Aorta (tissue), 5 donors: ENCODE measurements around the gene PRMT2. TPM values are rescaled to one million over a fixed set of nuclear protein-coding genes. Genes with fewer than 3 reads are reported as not detected.
"Not testable (repeated sequence)": the region's sequence is repeated elsewhere in the genome, so short reads cannot be mapped to it uniquely, and the experiment has no call there.

Experiments used
- ATAC-seq: fragments of 200-7000 bp; cut with Tn5 transposase; one replicate; pipeline ENCODE4 v1.9.1; 2022; ENCODE audit warnings: moderate library complexity; ENCODE audit not compliant: low FRiP score
- DNase-seq, 2 donors: peaks; one replicate each; pipeline ENCODE4 v3.0.0-alpha.2; 2020
- H3K27ac ChIP-seq, 2 donors: one replicate each; pipeline ENCODE4 v1.5.1; 2013; ENCODE audit warnings: low read length in 2 of 2, mild to moderate bottlenecking in 2 of 2, moderate library complexity in 2 of 2, control low read depth in 1 of 2, inconsistent platforms in 1 of 2, low read depth in 1 of 2
- H3K27me3 ChIP-seq, 2 donors: one replicate each; pipeline ENCODE4 v1.6.1; 2013; ENCODE audit warnings: control low read depth in 1 of 2, low read length in 1 of 2, mild to moderate bottlenecking in 1 of 2, moderate library complexity in 1 of 2; ENCODE audit not compliant: insufficient read depth in 2 of 2, control insufficient read depth in 1 of 2
- H3K36me3 ChIP-seq, 2 donors: one replicate each; pipeline ENCODE4 v1.6.1; 2013; ENCODE audit warnings: control low read depth in 1 of 2, low read length in 1 of 2, mild to moderate bottlenecking in 1 of 2; ENCODE audit not compliant: insufficient read depth in 2 of 2, control insufficient read depth in 1 of 2
- H3K4me1 ChIP-seq, 2 donors: one replicate each; pipeline ENCODE4 v1.6.1; 2013; ENCODE audit warnings: low read length in 2 of 2, control low read depth in 1 of 2, mild to moderate bottlenecking in 1 of 2, moderate library complexity in 1 of 2; ENCODE audit not compliant: insufficient read depth in 2 of 2, control insufficient read depth in 1 of 2
- H3K4me3 ChIP-seq, 2 donors: one replicate each; pipeline ENCODE4 v1.5.1; 2013; ENCODE audit warnings: low read length in 2 of 2, control low read depth in 1 of 2, mild to moderate bottlenecking in 1 of 2
- H3K9me3 ChIP-seq: one replicate; pipeline ENCODE4 v1.6.1; 2013; ENCODE audit warnings: mild to moderate bottlenecking, low read length; ENCODE audit not compliant: control insufficient read depth
- WGBS, 2 donors: extraction: QIAGEN DNeasy Blood & Tissue Kit; methylation state at CpG; one replicate each; pipeline ENCODE4 v1.1.7; 2013; 5-methylcytosine and 5-hydroxymethylcytosine counted together
- intact Hi-C, 2 donors: fragments of 100-400 bp; cut with DNase I; formaldehyde crosslinking; loops; one replicate each; pipeline versions ENCODE4 v1.14.2 to v1.15.0; 2022
- polyA plus RNA-seq, 2 donors: library from polyadenylated mRNA; stranded (reverse); fragments of 200-250 nt; gene quantifications; one replicate each; pipeline ENCODE4 v1.2.3, GENCODE V29; 2013
- total RNA-seq, 2 donors: library from RNA; stranded (reverse); fragmentation: NEBNext Ultra II Directional; extraction: Animal tissue kit (Norgen Biotek cat#: 25700); gene quantifications; one replicate each; pipeline ENCODE4 v1.2.1, GENCODE V29; 2021
- donor health status: healthy with polysubstance abuse.
- donor health status: Bipolar disorder and iron deficiency.
- donor health status: DM: no; HTN: no; CAD: no.
- donor health status: DM: no; HTN: no; CAD: no.
- donor health status: DM: yes; HTN: yes; CAD: no.

Gene PRMT2
- total and polyA plus RNA-seq, 4 donors: 118 to 140 (median 137) TPM

- intact Hi-C loops: no loop called here
- Histone ChIP-seq H3K36me3 (no peaks in the 10 kb centered on the region), H3K4me3 (no peak overlapping the region)
These were observed 13.2 kb upstream of the PRMT2 start for GRCh38 chr21:46622226-46622625.

GRCh38 chr21:46624050-46624449, 11.4 kb upstream of the PRMT2 start:
- intact Hi-C loops: no loop called here
- Histone ChIP-seq H3K27me3 (no peaks in the 10 kb centered on the region), H3K36me3 (no peaks in the 10 kb centered on the region), H3K9me3 (peaks cover 5% of the 10 kb centered on the region), H3K27ac (no peak overlapping the region), H3K4me1 (no peaks in the 10 kb centered on the region), H3K4me3 (no peak overlapping the region)
- WGBS, 2 donors: 77 to 87% methylated on average over 16 of the region's 16 CpGs
- ATAC-seq: no peak
- no peak for DNase-seq

More at GRCh38 chr21:46622226-46622625, 13.2 kb upstream of the PRMT2 start:
- H3K9me3 ChIP-seq: peaks cover 5% of the 10 kb centered on the region
- 3% methylated on average over 4 of the region's 4 CpGs for WGBS, 2 donors
- ATAC-seq (peak; percentile 76), DNase-seq (peak; percentile 73 to 83)
- no peaks in the 10 kb centered on the region for H3K27me3 ChIP-seq
- H3K4me1 ChIP-seq: no peaks in the 10 kb centered on the region
- H3K27ac ChIP-seq: peak overlapping the region; percentile 69 to 79

- no peak overlapping the region for H3K27ac ChIP-seq
- intact Hi-C loops: no loop called here
- DNase-seq (no peak), ATAC-seq (no peak)
- H3K4me3 ChIP-seq: no peak overlapping the region
- H3K9me3 ChIP-seq: peaks cover 5% of the 10 kb centered on the region
- H3K27me3 ChIP-seq: no peaks in the 10 kb centered on the region
- H3K36me3 ChIP-seq: no peaks in the 10 kb centered on the region
- WGBS, 2 donors: 80 to 85% methylated on average over 1 of the region's 1 CpG
- no peaks in the 10 kb centered on the region for H3K4me1 ChIP-seq
These were observed 9.7 kb upstream of the PRMT2 start for GRCh38 chr21:46625759-46626158.

GRCh38 chr21:46626536-46626935, 8.9 kb upstream of the PRMT2 start:
- ATAC-seq (no peak), DNase-seq (no peak)
- Histone ChIP-seq H3K9me3 (peaks cover 5% of the 10 kb centered on the region), H3K4me3 (no peak overlapping the region), H3K27ac (no peak overlapping the region), H3K4me1 (no peaks in the 10 kb centered on the region), H3K27me3 (no peaks in the 10 kb centered on the region), H3K36me3 (no peaks in the 10 kb centered on the region)
- intact Hi-C loops: no loop called here
- 96% methylated on average over 7 of the region's 7 CpGs for WGBS, 2 donors

GRCh38 chr21:46626975-46627501, 8.4 kb upstream of the PRMT2 start:
- H3K4me3 ChIP-seq: no peak overlapping the region
- H3K4me1 ChIP-seq: no peaks in the 10 kb centered on the region
- H3K36me3 ChIP-seq: no peaks in the 10 kb centered on the region
- WGBS, 2 donors: 83 to 85% methylated on average over 6 of the region's 6 CpGs
- H3K27me3 ChIP-seq: no peaks in the 10 kb centered on the region
- no peak overlapping the region for H3K27ac ChIP-seq
- peaks cover 5% of the 10 kb centered on the region for H3K9me3 ChIP-seq
- ATAC-seq (no peak), DNase-seq (no peak)
- intact Hi-C loops: no loop called here

- no peak overlapping the region for H3K4me3 ChIP-seq
- ATAC-seq: no peak
- DNase-seq: no peak
- WGBS, 2 donors: 89 to 91% methylated on average over 4 of the region's 4 CpGs
- H3K9me3 ChIP-seq: peaks cover 5% of the 10 kb centered on the region
- no peaks in the 10 kb centered on the region for H3K27me3 ChIP-seq
- intact Hi-C loops: no loop called here
- H3K27ac ChIP-seq: no peak overlapping the region
- H3K36me3 ChIP-seq: no peaks in the 10 kb centered on the region
- H3K4me1 ChIP-seq: no peaks in the 10 kb centered on the region
These were observed 7.7 kb upstream of the PRMT2 start for GRCh38 chr21:46627726-46628125.

GRCh38 chr21:46628868-46629267, 6.6 kb upstream of the PRMT2 start:
- Histone ChIP-seq H3K4me3 (no peak overlapping the region), H3K27ac (no peak overlapping the region), H3K9me3 (peaks cover 5% of the 10 kb centered on the region), H3K36me3 (no peaks in the 10 kb centered on the region), H3K4me1 (no peaks in the 10 kb centered on the region), H3K27me3 (no peaks in the 10 kb centered on the region)
- intact Hi-C loops: no loop called here
- WGBS, 2 donors: 76 to 79% methylated on average over 6 of the region's 6 CpGs
- ATAC-seq (no peak), DNase-seq (no peak)

- H3K9me3 ChIP-seq, DNase-seq, H3K36me3 ChIP-seq, H3K4me1 ChIP-seq, H3K27me3 ChIP-seq, intact Hi-C loops, H3K4me3 ChIP-seq, ATAC-seq, H3K27ac ChIP-seq: not testable (repeated sequence)
- WGBS, 2 donors: 68 to 88% methylated on average over 2 of the region's 2 CpGs
These were observed 4.6 kb upstream of the PRMT2 start for GRCh38 chr21:46630915-46631314.

GRCh38 chr21:46633566-46633965, 1.9 kb upstream of the PRMT2 start:
- no peak overlapping the region for H3K4me3 ChIP-seq
- intact Hi-C loops: no loop called here
- no peaks in the 10 kb centered on the region for H3K27me3 ChIP-seq
- no peaks in the 10 kb centered on the region for H3K9me3 ChIP-seq
- DNase-seq (no peak), ATAC-seq (no peak)
- H3K36me3 ChIP-seq: no peaks in the 10 kb centered on the region
- H3K4me1 ChIP-seq: no peaks in the 10 kb centered on the region
- 95 to 96% methylated on average over 5 of the region's 5 CpGs for WGBS, 2 donors
- H3K27ac ChIP-seq: no peak overlapping the region
